Measurements from ENCODE around the gene VOPP1. TPM values are rescaled to one million over a fixed set of nuclear protein-coding genes. Genes with fewer than 3 reads are reported as not detected.

The VOPP1 gene
- total RNA-seq, 1 donor from 2014 or later: 50.7 TPM

- TF ChIP-seq CTCF (conservative IDR thresholded peaks at IDR 0.05): no peak
- no peak overlapping the region for H3K27ac Mint-ChIP-seq (ENCODE audit: unreplicated experiment)
- H3K4me3 Mint-ChIP-seq: no peak overlapping the region
- no peak for DNase-seq (ENCODE audit: low read depth, low spot score)
- H3K27me3 Mint-ChIP-seq (ENCODE audit: low read depth): no peaks in the 10 kb centered on the region
- peaks cover 8% of the 10 kb centered on the region for H3K36me3 Mint-ChIP-seq (ENCODE audit: low read depth)
- H3K9me3 Mint-ChIP-seq: peaks cover 2% of the 10 kb centered on the region
- H3K4me1 Mint-ChIP-seq: peaks cover 11% of the 10 kb centered on the region
Observed at GRCh38 chr7:55545496-55545895, 26.8 kb downstream of the VOPP1 start.

- no peak for DNase-seq (ENCODE audit: low read depth, low spot score)
- H3K9me3 Mint-ChIP-seq: peaks cover 2% of the 10 kb centered on the region
- peaks cover 20% of the 10 kb centered on the region for H3K4me1 Mint-ChIP-seq
- no peak overlapping the region for H3K27ac Mint-ChIP-seq (ENCODE audit: unreplicated experiment)
- TF ChIP-seq CTCF (conservative IDR thresholded peaks at IDR 0.05): no peak
- H3K36me3 Mint-ChIP-seq (ENCODE audit: low read depth): peaks cover 12% of the 10 kb centered on the region
- H3K4me3 Mint-ChIP-seq: no peak overlapping the region
- no peaks in the 10 kb centered on the region for H3K27me3 Mint-ChIP-seq (ENCODE audit: low read depth)
Observed at GRCh38 chr7:55540226-55540858, 32.0 kb downstream of the VOPP1 start.

- DNase-seq (ENCODE audit: low read depth, low spot score): no peak
- TF ChIP-seq CTCF (conservative IDR thresholded peaks at IDR 0.05): no peak
- Mint-ChIP-seq H3K4me3 (no peak overlapping the region), H3K27me3 (ENCODE audit: low read depth) (no peaks in the 10 kb centered on the region), H3K36me3 (ENCODE audit: low read depth) (peaks cover 10% of the 10 kb centered on the region), H3K9me3 (peaks cover 2% of the 10 kb centered on the region), H3K27ac (ENCODE audit: unreplicated experiment) (no peak overlapping the region), H3K4me1 (peaks cover 20% of the 10 kb centered on the region)
Observed at GRCh38 chr7:55539380-55539779, 32.9 kb downstream of the VOPP1 start.

GRCh38 chr7:55538538-55538937 is 33.8 kb downstream of the VOPP1 start:
- no peak for DNase-seq (ENCODE audit: low read depth, low spot score)
- Mint-ChIP-seq H3K27ac (ENCODE audit: unreplicated experiment) (no peak overlapping the region), H3K36me3 (ENCODE audit: low read depth) (peaks cover 4% of the 10 kb centered on the region), H3K27me3 (ENCODE audit: low read depth) (no peaks in the 10 kb centered on the region), H3K4me1 (peaks cover 20% of the 10 kb centered on the region), H3K9me3 (peaks cover 2% of the 10 kb centered on the region), H3K4me3 (no peak overlapping the region)
- no peak for TF ChIP-seq CTCF (conservative IDR thresholded peaks at IDR 0.05)

- no peak for TF ChIP-seq CTCF (conservative IDR thresholded peaks at IDR 0.05)
- Mint-ChIP-seq H3K36me3 (ENCODE audit: low read depth) (peaks cover 4% of the 10 kb centered on the region), H3K9me3 (no peaks in the 10 kb centered on the region), H3K27ac (ENCODE audit: unreplicated experiment) (peak overlapping the region; percentile 83), H3K4me1 (peaks cover 20% of the 10 kb centered on the region), H3K4me3 (no peak overlapping the region), H3K27me3 (ENCODE audit: low read depth) (no peaks in the 10 kb centered on the region)
- DNase-seq (ENCODE audit: low read depth, low spot score): no peak
Observed at GRCh38 chr7:55537458-55537990, 34.8 kb downstream of the VOPP1 start.
